ENCODE data around the gene GAL3ST2.
"Not testable (repeated sequence)": the region's sequence is repeated elsewhere in the genome, so short reads cannot be mapped to it uniquely, and the experiment has no call there.

GAL3ST2 gene

DNA sequence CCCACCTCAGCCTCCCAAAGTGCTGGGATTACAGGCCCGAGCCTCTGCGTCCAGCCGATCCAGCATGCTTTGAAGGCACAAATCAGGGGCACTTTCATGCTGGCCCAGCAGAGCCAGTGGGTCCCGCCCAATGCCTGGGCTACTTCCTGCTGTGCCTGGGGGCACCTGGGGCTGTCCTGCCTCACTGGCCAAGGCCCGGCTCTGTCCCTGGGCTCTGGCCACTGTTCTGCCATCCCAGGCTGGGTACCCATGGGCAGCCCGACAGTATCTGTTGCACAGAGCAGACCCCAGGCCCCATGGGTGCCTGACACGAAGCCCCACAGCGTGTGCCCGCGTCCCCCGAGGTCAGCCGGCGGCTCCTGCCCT is 6.8 kb upstream of the GAL3ST2 start:
- no peak for DNase-seq

DNA sequence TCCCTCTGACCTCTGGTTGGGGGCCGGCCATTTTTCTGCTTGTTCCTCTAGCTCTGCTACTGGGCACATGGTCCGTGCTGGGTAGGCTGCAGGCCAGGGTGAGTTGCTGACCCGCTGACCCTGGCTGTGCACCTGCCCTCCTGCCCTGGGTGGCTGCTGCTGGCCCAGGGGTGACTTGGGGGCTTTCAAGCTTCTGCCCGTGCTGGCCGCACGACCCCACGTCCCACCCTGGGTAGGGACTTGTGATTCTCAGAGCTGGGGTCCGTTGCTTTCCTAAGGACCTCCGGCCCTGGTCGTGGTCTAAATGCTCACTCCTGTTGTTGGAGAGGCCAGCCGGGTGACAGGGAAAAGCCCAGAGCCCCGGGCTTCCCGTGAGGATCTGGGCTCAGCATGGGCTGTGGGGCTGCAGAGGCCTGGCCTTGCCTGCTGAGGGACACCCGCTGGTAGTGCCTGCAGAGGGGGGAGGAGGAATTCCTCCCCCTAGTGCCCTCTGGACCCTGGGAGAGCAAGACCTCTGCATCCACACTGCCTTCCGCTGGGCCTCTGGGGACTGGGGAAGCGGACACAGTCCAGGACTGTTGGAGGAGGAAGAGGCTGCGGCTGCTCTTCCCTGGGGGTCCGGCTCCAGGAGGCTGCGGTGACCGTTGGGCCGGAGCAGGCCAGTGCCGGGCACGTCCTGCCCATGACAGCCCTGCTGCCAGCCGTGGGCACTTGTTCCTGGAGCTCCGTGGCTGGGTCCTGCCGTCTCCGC is 6.3 kb upstream of the GAL3ST2 start:
- no peak for DNase-seq

DNA sequence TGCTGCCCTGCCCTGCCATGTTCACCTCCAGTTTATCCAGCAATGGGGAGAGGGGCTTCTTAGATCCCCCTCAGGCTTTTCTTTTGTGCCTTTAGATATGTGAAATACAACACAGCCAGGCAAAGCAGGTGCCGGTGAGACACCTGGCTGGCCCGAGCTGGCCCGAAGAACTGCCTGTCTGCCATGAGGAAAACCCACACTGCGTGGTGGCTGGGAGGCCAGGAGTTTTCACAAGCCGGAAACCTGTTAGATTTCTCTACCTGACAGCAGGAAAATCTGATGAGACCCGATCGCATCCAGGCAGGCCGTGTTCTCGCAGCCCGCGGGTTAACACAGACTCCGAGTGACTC is 5.7 kb upstream of the GAL3ST2 start:
- no peak for DNase-seq

DNA sequence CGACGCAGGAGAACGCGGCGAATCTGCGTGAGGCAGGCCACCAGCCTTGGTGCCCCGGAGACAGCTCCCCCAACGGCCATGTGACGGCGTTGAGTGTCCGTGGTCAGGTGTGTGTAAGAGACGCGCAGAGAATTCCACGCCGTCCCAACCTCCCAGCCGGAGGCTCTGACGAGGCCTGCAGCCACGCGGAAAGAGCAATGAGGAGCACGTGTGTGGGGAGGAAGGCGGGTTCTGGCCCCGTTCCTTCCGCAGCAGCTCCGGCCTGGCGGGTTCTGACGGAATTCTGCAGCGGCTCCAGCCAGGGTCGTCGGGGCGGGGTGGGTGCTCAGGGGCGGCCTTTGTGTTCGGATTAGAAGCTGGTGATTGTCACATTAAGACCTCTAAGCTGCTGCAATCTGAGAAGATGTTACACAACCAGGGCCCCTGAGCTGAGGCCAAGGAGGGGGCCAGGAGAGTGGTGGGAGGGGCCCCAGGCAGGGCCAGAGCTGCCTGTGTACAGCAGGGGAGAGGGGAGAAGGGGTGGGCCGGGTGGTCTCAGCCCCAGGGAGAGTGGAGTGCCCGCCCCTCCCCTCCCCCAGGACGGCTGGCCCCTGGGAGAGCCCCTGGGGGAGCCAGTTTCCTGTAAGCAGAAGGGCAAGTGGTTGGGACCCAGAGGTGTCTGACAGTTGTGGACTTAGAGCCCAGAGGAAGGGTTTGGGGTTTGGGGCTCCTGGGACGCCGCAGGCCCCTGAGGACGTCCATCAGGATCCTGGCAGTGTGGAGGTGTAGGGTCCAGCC is 5.1 kb upstream of the GAL3ST2 start:
- no peak for DNase-seq

DNA sequence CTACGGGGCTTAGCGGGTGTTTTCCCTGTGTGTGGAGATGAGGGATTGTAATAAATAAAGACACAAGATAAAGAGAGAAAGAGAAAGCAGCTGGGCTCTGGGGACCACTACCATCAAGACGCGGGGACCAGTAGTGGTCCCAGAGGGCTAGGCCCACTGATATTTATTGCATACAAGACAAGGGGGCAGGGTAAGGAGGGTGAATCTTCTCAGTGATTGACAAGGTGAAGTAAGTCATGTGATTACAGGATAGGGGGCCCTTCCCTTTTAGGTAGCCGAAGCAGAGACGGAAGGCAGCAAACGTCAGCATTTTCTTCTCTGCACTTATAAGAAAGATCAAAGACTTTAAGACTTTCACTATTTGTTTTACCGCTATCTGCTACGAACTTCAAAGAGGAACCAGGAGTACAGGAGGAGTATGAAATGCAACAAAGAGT is 4.5 kb upstream of the GAL3ST2 start:
- no peak for DNase-seq

DNA sequence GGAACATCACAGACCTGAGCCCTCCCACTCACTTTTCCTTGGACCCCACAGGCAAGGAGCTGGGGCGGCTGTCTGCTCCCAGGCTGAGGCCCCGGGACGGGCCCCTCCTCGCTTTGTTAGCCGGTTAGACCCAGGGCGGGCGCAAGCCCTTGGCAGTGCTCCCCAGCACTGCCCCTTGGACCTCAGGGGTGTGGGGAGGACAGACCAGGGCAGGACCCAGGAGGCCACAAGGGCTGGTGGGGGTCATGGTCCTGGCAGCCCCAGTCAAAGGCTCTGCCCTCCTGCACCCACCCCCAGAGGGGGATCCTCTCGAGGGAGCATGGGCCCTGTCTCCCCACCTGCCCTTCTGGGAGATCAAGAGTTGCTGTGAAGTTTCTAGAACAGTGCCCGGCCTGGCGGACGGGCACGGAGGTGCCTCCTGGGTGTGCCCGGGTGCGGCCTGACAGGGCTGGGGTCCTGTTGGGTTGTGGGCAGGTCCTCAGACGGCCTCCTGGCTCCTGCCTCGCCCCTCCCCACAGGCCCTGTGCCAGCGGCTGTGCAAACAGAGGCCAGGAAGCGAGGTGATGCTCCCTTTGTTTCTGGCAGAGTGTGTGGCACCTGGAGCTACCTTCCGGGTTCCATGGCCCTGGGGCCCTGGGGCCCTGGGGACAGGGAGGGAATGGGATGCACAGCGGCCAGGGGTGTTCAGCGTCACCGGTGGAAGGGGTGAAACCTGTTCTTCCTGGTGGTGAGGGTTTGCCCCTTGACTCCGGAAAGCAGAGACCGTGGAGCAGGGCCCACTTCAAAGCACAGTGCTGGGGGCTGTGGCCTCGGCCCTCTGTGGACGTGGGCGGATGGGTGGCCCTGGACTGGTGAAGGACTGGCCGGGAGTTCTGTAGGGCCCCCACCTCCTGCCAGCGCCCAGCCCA is 2.9 kb upstream of the GAL3ST2 start:
- no peak for DNase-seq

DNA sequence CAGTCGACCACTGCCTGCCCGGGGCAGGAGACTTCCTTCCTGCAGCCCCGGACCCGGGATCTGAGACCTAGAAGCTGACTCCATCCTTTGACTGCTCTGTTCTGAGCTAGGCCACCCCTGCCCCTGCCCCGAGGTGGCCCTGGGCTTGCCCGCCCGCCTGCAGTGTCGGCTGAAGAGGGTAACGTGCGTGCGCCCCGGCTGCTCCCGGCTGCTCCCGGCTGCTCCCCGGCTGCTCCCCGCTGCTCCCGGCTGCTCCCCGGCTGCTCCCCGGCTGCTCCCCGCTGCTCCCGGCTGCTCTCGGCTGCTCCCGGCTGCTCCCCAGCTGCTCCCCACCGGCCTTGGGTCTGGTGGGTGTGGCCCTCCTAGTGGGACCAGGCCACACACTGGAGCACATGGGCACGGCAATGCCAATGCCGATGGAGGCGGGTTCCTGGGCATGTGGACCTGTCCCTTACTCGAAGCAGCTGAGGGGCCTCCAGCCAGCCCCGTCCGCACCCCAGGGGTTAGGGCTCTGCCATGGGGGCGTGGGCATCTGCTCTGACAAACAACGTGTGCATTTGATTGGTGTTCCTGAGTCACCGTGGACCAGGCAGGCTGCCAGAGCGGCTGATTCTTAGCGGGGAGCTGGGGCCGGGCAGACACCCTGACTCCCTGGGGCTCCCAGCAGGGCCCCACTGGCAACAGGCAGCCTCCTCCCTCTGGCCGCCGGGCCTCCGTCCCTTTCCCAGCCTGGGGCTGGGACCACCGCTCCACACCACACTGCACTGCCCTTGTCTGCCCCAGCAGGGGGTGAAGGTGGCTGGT is 2.0 kb upstream of the GAL3ST2 start:
- no peak for DNase-seq

DNA sequence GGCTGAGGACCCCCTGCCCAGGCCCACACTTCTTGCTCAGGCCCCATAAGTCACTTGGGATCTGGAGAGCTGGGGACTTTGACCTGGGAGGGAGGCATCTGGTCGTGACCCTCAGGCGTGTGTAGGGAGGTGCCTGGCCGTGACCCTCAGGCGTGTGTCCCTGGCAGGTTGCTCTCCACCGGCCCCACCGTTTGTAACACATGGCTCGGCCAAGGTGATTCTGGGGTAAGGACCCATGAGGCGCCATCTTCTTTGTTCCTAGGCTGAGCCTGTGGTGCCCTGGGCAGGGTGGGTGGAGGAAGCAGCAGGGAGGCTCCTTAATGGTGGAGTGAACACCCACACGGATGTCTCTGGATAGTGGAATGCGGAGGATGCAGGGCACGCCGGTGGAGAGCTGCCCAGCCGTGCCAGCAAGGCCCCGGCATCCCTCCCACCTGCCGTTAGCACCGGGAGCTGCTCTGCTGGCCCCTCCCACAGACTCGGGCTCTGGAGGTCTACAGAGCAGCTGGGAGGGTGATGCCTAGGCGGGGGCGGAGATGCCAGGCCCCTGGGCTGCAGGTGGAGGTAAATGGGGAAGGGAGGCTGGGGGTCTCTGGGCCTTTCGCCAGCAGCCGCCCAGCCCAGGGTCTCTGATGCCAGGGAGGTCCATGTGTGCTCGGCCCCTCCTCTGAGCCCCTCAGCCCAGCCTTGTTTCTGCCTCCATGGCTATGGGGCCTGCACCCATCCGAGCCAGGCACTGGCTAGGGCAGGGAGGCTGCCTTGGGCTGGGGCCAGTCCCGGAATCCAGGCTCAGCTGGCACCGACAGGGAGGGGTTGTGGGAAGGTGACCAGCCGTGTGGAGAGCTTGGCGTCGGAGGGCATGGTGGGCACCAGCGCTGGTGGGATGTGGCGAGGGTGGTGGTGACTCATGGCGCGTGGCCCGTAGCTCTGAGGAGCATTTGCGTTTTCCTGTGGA is 1.1 kb upstream of the GAL3ST2 start:
- DNase-seq = peak; percentile 24

DNA sequence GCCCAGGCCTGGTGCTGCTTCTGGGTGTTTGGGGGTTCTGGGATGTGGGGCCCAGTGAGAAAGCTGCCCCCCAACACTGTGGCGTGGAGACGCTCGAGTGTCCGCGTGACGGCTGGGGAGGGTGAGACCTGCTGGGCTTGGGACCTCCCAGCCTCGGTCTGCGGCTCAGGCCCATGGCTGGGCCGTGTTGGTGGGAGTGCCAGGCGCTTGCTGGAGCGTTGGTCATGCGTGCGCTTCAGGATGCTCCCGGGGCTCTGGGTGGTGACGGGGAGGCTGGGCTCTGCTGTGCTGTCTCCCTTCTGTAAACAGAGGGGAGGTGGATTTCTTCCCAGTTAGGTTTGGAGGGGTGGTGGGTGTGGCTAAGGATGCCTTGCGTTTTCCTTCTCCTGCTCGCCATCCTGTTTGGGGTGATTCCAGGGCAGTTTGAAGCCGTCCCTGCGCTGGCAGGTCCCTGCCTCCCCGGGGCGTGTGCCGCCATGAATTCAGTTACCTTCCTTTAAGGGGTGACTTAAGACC is 606 bp downstream of the GAL3ST2 start:
- peak; percentile 18 for DNase-seq

DNA sequence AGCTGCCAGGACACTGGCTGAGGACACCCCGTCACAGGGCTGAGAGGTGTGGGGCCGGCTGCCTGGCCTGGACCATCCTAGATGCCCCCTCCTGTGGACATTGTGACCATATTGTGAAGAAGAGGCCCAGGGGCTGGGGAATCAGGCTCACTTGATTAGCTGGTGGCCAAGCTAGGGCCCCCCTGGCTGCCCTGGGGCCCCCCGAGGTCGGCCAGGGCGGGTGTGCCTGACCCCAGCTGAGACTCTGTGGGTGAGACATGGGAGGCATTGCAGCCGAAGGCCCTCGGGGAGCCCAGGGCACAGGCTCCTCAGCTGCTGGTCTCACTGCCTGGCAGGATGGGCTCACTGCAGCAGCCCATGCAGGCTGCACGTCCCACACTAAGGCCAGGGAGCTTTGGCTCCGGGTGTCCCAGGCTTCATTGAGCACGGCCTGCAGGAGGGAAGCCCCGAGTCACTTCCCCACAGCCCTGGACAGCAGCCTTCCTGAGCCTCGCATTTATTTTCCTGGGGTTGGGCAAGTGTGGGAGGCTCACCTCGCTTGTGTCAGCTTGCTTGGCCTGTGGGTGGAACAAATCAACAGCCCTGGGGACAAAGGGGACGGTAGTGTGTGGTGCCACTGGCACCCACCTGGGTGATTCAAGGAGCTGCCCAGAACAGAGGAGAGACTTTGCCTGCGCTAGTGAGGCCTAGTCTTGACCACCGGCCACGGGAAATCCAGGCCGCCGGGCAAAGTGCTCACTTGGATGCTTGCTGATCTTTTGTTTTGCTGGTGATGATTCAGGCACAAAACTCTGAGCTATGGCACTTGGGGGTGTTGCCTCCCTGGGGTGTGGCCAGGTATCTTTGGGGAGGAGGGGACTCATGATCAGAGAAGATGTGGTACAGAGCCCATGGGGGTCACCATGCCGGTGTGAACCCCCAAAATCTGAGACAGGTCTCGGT is 1.3 kb downstream of the GAL3ST2 start:
- DNase-seq = peak; percentile 19

DNA sequence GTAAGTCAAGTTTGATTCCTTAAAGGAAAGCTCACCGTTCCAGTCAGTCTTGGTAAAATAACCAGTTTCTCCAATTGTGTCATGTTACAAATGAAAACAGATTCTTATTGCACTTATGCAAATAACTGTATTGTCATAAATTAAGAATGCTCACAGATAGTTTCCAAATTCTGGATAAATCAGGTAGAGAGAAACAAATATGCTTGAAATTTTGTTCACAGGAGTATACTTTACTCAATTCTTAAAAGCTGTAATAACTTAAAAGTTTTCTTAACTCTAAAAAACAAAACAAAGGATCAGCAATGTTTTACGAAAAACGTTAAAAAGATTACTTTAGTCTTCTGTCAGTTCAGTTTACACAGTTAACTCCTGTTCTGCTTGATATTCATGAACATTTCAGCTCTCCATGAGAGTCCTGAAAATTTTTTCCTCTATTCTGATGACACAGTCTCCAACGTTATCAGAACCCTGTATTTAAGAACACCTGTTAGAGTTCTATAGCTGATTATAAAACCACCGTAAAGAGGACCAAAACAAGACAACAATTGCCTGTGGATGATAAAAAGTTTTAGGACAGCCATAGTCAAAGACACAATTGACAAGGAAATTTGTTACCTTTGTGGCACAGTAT is 4.4 kb downstream of the GAL3ST2 start:
- DNase-seq = no peak

DNA sequence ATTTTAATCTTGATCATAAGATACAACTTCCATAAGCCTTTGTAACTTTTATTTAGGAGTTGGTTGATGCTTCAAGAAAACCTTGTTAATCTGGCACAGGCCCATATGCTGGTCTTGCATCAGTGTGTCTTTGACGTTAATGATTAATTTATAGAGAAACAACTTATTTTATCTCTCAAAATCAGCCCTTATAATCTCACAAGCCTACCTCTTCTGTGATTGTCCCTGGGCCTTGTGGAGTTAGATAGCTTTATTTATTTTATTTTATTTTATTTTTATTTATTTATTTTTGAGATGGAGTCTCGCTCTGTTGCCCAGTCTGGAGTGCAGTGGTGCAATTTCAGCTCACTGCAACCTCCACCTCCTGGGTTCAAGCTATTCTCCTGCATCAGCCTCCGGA is 5.4 kb downstream of the GAL3ST2 start:
- not testable (repeated sequence) for DNase-seq

DNA sequence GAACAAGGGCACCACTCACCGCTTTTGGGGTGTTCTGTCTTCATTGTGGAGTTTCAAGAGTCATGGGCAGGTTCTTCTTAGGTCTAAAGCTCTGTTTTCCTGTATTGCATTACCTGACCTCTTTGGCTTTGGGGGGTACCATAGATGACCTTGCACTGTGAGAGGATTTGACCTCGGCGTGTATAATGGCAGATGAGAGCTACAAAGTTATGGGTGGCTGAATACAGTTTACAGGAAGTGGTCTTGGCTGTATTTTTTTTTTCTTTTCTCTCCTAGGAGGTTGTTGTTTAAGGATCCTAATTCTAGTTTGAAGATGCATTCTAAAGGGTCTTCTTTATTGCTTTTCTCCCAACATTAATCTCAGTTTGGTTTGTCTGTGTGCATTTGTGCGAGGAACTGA is 11.5 kb downstream of the GAL3ST2 start:
- DNase-seq = no peak

DNA sequence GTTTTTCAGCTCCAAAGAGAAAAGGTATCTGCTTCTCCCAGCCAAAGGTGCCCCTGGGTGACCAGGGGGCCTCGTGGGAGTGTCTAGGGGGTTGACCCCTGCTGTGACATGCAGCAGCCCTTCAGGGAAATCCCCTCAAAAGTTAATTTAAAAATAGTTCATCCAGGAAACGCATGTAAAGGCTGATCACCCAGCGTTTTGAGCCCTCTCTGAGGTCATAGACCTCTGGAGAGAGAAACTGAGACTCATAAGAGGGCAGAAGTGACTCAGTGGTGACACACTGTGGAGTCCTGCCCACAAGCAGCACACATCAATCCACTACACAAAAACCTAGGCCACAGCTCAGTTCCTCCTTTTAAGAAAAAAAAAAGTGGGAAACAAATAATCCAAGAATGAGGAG is 11.9 kb downstream of the GAL3ST2 start:
- peak; percentile 36 for DNase-seq

DNA sequence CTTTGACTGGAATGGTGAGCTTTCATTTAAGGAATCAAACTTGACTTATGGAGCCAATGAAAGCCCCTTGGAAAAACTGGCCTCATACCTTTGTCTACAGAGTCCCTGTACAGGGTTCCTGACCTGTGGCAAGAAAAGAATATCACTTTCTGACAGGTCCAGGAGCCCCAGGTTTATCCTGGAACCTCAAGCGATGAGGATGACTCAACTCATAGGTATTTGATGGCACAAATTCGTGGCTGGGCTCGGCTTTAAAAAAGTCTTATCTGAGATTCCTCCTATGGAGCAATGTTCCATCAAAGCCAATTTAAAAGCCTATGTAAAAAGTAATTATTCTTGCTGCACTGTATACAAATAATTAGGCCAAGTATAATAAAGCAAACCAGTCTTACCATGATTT is 14.8 kb downstream of the GAL3ST2 start:
- not testable (repeated sequence) for DNase-seq

DNA sequence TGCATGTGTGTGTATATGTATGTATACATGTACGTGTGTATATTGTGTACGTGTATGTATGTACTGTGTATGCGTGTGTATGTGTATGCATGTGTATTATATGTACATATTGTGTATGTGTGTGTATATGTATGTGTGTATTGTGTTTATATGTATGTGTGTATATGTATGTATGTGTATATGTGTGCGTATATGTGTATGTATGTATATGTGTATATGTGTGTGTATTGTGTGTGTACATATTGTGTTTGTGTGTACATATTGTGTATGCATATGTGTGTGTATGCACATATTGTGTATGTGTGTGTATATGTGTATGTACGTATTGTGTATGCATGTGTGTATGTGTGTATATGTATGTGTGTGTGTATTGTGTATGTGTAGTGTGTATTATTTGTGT is 16.8 kb downstream of the GAL3ST2 start:
- DNase-seq = no peak

DNA sequence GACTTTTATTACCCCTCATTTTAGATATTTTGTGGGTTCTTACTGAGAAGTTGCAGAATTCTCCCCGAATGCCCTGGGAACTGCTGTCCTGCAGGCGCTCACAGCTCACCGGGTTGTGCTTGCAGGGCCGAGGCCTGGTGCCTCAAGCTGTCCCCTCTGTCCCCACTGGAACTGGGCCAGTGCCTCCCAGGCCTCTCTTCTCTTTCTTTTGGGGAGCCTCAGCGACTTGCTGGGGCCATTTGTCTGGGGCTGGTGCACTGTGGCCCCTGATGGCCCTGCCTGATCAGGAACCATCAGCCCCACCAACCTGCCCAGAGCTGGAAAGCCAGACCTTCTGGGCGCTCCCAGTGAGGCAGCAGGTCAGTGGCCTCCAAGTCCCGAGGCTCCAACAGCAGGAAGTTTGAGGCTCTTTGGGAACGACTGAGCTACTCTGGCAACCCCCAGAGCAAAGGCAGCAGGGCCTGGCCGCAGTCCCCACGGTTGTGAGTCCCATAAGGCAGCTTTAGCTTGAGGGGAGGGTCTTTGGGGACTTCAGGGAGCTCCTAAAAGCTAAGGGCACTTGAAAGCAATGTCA is 17.7 kb downstream of the GAL3ST2 start:
- DNase-seq = no peak

DNA sequence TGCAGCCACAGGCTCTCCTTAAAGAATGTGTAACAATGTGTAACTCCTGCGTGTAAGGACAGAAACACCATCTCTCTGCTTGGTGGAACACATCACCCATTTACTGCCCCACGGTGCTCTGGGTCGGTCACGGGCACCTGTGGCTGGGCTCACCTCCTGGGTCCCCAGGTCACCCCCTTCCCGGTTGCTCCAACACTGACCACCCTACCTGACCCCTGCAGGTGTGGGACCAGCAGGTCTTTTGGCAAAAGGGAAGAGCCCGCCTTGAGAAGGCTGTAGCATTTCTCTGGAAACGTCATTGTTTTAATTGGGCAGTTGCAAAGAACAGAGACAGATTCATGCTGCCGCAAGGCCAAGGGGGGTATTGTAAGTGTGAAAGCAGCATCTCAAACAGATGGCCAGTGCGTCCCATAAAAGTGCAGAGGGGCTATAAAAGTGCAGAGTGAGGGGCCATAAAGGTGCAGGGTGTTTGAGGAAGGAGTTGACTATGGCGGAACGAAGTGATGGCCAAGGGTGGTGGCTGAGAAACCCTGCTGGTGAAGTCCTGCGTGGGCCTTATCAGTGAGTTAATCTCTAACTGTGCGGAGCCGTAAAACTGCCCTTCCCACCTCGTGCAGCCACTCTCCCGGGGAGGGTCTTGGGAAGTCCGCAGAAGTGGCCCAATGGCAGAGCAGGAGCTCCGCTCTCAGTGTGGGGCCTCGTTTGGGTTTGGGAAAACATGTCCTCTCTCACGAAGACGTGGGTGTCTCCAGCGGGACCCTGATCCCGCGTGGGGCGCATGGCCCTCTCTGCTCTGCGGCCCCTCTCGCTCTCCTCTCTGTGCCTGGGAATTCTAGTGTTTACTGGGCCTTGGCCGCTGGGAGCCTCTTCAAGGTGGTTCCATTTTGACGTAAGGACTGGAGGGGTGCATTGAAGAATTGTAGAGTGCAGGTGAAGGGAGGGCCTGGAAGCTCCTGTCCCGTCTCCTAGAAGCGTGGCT is 18.7 kb downstream of the GAL3ST2 start:
- no peak for DNase-seq

All from activated CD4-positive, CD25-positive, alpha-beta regulatory T cell treated with anti-CD3 and anti-CD28 coated beads, Interleukin-2, amount 50 U/mL, for 72 hours (primary cell).